Measurements from ENCODE around the gene ADARB2.

The ADARB2 gene

GRCh38 chr10:1645896-1646295 is 91.4 kb downstream of the ADARB2 start:
- TF ChIP-seq CTCF (IDR thresholded peaks at IDR 0.05; ENCODE audit: low read depth, low read length): no peak
- Histone ChIP-seq H3K36me3 (no peaks in the 10 kb centered on the region), H3K9me3 (no peaks in the 10 kb centered on the region), H3K4me1 (no peaks in the 10 kb centered on the region), H3K27me3 (no peaks in the 10 kb centered on the region), H3K4me3 (ENCODE audit: low read depth, low read length) (no peak overlapping the region)
- DNase-seq: no peak

- DNase-seq: no peak
Measured at GRCh38 chr10:1644191-1644711, 93.1 kb downstream of the ADARB2 start.

GRCh38 chr10:1643908-1644179 is 93.5 kb downstream of the ADARB2 start:
- Histone ChIP-seq H3K9me3 (no peaks in the 10 kb centered on the region), H3K4me1 (no peaks in the 10 kb centered on the region), H3K27me3 (no peaks in the 10 kb centered on the region), H3K36me3 (no peaks in the 10 kb centered on the region), H3K4me3 (ENCODE audit: low read depth, low read length) (no peak overlapping the region)
- TF ChIP-seq CTCF (IDR thresholded peaks at IDR 0.05; ENCODE audit: low read depth, low read length): no peak
- no peak for DNase-seq

More at GRCh38 chr10:1644191-1644711, 93.1 kb downstream of the ADARB2 start:
- no peak overlapping the region for H3K4me3 ChIP-seq (ENCODE audit: low read depth, low read length)
- H3K4me1 ChIP-seq: no peaks in the 10 kb centered on the region
- H3K9me3 ChIP-seq: no peaks in the 10 kb centered on the region
- no peak for TF ChIP-seq CTCF (IDR thresholded peaks at IDR 0.05; ENCODE audit: low read depth, low read length)
- H3K36me3 ChIP-seq: no peaks in the 10 kb centered on the region
- no peaks in the 10 kb centered on the region for H3K27me3 ChIP-seq

- H3K4me3 ChIP-seq (ENCODE audit: low read depth, low read length): no peak overlapping the region
- no peaks in the 10 kb centered on the region for H3K4me1 ChIP-seq
- H3K27me3 ChIP-seq: no peaks in the 10 kb centered on the region
- no peaks in the 10 kb centered on the region for H3K36me3 ChIP-seq
- TF ChIP-seq CTCF (IDR thresholded peaks at IDR 0.05; ENCODE audit: low read depth, low read length): no peak
- no peak for DNase-seq
- H3K9me3 ChIP-seq: no peaks in the 10 kb centered on the region
Measured at GRCh38 chr10:1643161-1643907, 94.0 kb downstream of the ADARB2 start.

- no peak for DNase-seq
- Histone ChIP-seq H3K4me3 (ENCODE audit: low read depth, low read length) (no peak overlapping the region), H3K27me3 (no peaks in the 10 kb centered on the region), H3K4me1 (no peaks in the 10 kb centered on the region), H3K9me3 (no peaks in the 10 kb centered on the region), H3K36me3 (no peaks in the 10 kb centered on the region)
- no peak for TF ChIP-seq CTCF (IDR thresholded peaks at IDR 0.05; ENCODE audit: low read depth, low read length)
Measured at GRCh38 chr10:1642600-1643160, 94.6 kb downstream of the ADARB2 start.

- no peak overlapping the region for H3K4me3 ChIP-seq (ENCODE audit: low read depth, low read length)
- no peaks in the 10 kb centered on the region for H3K9me3 ChIP-seq
- no peak for DNase-seq
- TF ChIP-seq CTCF (IDR thresholded peaks at IDR 0.05; ENCODE audit: low read depth, low read length): no peak
- no peaks in the 10 kb centered on the region for H3K36me3 ChIP-seq
- H3K27me3 ChIP-seq: no peaks in the 10 kb centered on the region
- H3K4me1 ChIP-seq: no peaks in the 10 kb centered on the region
Measured at GRCh38 chr10:1641402-1641801, 95.9 kb downstream of the ADARB2 start.

Data from BE2C (cell line).